HK-2 (cell line): Measurements from ENCODE around the gene CCNT1.
"Not testable (repeated sequence)": the region's sequence is repeated elsewhere in the genome, so short reads cannot be mapped to it uniquely, and the experiment has no call there.

Source experiments
- DNase-seq: peaks from one replicate; pipeline ENCODE4 v3.0.0-alpha.2; 2018; ENCODE audit not compliant: unreplicated experiment

CCNT1 gene

GRCh38 chr12:48691826-48692487 is 24.6 kb downstream of the CCNT1 start:
- no peak for DNase-seq

DNA sequence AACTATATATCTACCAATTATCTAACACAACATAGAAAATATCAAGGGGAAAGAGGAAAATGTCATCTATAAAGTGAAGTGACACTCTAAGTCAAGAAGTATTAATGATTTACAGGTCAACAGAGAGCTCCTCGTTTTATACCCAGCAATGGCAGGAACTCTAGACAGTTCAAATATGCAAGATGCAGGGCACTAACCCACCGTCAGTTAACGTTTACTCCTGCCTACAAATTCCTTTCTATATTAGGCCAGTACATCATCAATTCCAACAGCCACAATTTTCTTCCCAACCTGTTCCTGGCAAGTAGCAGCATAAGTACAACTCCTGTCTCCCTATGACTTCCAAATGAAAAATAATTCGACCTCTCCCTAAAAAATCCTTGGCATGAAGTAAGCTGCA is 25.5 kb downstream of the CCNT1 start:
- DNase-seq, result peak; percentile 16

- DNase-seq, result no peak
Measured at GRCh38 chr12:48690436-48690835, 26.1 kb downstream of the CCNT1 start.

DNA sequence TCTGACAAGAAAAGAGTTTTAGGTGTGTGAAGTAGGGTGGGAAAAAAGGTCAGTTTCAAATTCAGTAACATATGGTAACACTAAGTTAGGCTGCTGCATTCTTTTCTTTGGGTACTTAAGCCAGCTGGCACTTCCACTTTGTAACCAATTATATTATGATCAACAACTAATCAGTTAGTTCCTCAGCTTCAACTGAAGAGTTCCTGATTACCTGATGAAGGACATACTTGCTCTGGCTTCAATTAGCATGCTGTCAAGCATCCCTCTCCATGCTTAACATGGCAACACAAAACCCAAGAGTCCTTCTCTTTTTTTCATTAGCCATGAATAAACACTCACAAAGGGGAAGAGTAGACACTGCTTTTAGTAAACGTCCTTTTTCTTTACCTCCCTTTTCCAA is 27.7 kb downstream of the CCNT1 start:
- DNase-seq, result no peak

GRCh38 chr12:48687592-48687991 is 28.9 kb downstream of the CCNT1 start:
- DNase-seq, result no peak

GRCh38 chr12:48686615-48687334 is 29.7 kb downstream of the CCNT1 start:
- DNase-seq, result no peak

DNA sequence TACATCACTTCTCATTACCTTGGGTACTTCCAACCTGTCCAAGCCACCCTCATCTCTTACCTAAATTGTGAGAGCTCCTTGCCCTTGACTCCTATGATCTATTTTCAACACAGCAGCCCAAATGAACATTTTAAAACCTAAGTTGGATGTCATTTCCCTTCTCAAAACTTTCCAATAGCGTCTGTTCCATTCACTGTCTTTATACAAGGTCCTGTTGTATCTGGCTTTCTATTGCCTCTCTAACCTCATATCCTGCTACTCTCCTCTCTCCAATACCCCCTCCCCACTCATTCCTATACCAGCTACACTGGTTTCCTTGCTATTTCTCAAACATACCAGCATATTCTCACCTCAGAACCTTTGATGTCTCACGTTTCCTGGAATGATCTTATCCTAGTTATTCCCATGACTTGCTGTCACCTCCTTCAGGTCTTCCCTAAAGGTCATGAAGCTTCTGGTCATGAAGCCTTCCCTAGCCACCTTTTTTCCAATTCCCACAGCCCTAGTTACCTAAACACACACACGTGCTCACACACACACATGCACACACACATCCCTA is 30.4 kb downstream of the CCNT1 start:
- DNase-seq, result no peak

GRCh38 chr12:48683534-48683933 is 33.0 kb downstream of the CCNT1 start:
- no peak for DNase-seq

DNA sequence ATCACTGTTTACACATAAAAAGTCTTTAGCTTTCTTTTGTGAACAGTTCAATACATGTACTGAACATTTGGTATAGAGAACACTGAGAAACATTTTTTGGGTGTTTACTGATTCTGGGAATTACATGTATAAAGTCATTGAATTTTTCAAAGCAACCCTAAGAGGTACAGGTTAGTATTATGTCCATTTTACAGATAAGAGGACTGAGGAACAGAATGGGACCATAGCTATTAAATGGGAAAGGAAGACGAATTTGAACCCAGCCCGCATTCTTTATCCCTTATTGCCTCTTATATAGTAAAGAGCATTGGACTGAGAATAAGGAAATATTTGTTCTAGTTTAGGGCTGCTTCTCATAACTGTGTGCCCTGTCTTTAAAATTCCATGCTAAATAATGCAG is 33.6 kb downstream of the CCNT1 start:
- DNase-seq, result no peak

DNA sequence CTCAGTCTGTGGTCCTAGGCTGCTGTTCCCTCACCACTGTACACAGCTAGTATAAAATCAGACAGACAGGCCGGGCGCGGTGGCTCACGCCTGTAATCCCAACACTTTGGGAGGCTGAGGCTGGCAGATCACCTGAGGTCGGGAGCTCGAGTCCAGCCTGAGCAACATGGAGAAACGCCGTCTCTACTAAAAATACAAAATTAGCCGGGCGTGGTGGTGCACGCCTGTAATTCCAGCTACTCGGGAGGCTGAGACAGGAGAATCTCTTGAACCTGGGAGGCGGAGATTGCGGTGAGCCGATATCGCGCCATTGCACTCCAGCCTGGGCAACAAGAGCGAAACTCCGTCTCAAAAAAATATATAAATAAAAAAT is 34.0 kb downstream of the CCNT1 start:
- DNase-seq, result not testable (repeated sequence)

- DNase-seq, result peak; percentile 98
Measured at GRCh38 chr12:48681710-48682532, 34.6 kb downstream of the CCNT1 start, which contains the start of gene KANSL2. KANSL2 (minus strand) TSS chr12:48682238; CDS start chr12:48681632, 606 bp downstream.

DNA sequence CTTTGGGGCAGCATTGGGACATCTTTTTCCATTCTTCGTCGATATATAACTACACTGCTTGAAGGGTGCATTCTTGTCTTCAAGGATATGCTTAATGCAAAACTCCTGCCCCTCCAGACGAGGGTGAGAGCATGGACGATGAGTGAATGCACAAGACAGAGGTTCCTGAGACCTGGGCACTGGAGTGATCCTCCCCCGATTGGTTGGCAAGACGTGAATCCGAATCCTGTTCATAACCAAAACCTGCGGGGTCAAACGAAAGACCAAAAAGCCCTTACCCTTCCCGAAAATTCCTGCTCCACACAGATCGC is 35.2 kb downstream of the CCNT1 start:
- no peak for DNase-seq

GRCh38 chr12:48680861-48681260 is 35.6 kb downstream of the CCNT1 start:
- DNase-seq, result no peak

- no peak for DNase-seq
Measured at GRCh38 chr12:48678551-48679185, 37.8 kb downstream of the CCNT1 start.

DNA sequence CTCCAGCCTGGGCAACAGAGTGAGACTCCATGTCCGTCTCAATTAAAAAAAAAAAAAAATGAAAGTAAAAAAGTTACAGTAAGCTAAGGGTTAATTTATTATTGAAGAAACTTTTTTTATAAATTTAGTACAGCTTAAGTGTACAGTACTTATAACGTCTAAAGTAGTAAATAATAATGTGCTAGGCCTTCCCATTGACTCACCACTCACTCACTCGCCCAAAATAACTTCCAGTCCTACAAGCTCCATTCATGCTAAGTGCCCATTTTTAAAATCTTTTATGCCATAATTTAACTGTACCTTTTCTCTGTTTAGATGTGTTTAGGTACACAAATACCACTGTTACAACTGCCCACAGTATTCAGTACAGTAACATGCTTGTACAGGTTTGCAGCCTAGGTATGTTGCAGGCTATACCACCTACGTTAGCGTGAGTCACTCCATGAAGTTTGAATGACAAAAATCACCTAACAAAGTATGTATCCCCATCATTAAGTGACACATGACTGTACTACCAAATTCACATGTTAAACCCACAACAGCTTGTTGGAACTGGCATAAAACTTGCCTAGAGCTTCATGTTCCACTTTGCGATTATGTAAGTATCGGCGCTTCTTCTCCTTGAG is 45.2 kb downstream of the CCNT1 start:
- DNase-seq, result no peak

DNA sequence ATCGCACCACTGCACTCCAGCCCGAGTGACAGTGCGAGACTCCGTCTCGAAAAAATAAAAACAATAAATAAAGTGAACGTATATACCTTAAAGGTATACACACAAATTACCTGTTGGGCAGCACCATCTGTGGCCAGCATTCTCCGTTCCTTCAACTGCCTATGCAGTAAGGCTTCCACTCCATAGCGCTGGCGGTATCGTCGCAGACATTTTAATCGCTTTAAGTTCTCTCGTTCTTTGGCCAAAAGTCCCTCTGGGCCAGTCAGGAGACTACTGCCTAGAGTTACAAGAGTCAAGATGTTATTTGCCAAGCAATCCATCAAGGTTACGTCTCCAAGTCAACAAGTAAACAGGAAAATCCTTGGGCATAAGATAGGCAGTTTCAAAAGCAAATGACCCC is 47.5 kb downstream of the CCNT1 start:
- no peak for DNase-seq

- no peak for DNase-seq
Measured at GRCh38 chr12:48659863-48660262, 56.6 kb downstream of the CCNT1 start.

DNA sequence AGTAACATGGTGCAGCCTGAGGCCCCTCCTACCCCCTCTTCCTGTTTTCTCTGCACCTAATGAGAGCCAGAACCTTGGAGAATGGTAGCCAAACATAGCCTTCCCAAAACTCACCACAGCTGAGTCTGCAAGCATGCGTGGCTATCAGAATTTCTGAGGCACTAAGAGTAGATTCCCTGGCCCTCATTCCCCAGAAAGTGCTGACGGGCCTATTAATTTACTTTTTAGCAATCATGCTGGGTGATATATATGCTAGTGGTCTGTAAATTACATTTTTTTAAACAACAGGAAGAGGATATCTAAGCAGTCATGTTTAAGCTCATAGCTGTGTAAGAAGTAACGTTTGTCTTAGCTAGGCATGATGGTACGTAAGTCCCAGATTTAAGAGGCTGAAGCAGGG is 64.8 kb downstream of the CCNT1 start:
- DNase-seq, result no peak

DNA sequence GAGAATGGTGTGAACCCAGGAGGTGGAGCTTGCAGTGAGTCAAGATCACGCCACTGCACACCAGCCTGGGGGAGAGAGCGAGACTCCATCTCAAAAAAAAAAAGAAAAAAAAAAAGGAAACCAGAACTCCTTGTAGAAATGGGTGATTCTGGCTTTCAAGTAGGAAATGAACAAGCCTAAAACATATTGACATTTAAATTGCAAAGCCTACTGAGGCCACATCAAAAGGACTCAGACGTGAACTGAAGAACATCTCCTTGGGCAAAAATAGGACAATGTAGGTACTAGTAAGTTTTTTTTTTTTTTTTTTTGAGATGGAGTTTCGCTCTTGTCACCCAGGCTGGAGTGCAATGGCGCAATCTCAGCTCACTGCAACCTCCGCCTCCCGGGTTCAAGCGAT is 71.2 kb downstream of the CCNT1 start:
- DNase-seq, result not testable (repeated sequence)

DNA sequence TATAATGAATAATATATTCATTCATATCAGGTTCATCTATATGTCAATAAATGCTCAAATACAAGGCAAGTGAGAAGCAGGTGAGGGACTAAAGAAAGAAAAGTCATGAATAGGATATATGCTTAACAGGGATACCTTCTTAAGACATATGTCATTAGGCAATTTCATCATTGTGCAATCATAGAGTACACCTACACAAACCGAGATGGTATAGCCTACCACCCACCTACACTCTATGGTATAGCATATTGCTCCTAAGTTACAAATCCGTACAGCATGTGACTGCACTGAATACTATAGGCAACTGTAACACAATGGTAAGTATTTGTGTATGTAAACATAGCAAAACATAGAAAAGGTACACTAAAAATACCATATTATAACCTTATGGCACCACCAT is 73.5 kb downstream of the CCNT1 start:
- no peak for DNase-seq

DNA sequence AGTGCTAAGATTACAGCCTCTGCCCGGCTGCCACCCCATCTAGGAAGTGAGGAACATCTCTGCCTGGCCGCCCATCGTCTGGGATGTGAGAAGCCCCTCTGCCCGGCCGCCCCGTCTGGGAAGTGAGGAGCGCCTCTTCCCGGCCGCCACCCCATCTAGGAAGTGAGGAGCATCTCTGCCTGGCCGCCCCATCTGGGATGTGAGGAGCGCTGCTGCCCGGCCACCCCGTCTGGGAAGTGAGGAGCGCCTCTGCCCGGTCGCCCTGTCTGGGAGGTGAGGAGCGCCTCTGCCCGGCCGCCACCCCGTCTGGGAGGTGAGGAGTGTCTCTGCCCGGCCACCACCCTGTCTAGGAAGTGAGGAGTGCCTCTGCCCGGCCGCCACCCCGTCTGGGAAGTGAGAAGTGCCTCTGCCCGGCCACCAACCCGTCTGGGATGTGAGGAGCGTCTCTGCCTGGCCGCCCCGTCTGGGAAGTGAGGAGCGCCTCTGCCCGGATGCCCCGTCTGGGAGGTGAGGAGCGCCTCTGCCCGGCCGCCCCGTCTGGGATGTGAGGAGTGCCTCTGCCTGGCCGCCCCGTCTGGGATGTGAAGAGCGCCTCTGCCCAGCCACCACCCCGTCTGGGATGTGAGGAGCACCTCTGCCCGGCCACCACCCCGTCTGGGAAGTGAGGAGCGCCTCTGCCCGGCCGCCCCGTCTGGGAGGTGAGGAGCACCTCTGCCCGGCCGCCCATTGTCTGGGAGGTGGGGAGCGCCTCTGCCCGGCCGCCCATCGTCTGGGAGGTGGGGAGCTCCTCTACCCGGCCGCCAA is 74.6 kb downstream of the CCNT1 start:
- DNase-seq, result not testable (repeated sequence)
